ENCODE results near the gene SDF2L1. TPM values are rescaled to one million over a fixed set of nuclear protein-coding genes. Genes with fewer than 3 reads are reported as not detected.

Gene SDF2L1
- total RNA-seq, 1 donor from 2014 or later, result 36.1 TPM

GRCh38 chr22:21624880-21625791, 17.0 kb upstream of the SDF2L1 start:
- DNase-seq (no peak), ATAC-seq (no peak)
- Histone ChIP-seq H3K27ac (no peak overlapping the region), H3K4me3 (no peak overlapping the region), H3K9me3 (no peaks in the 10 kb centered on the region), H3K27me3 (ENCODE audit: low read depth) (no peaks in the 10 kb centered on the region), H3K4me1 (peaks cover 50% of the 10 kb centered on the region), H3K36me3 (peaks cover 36% of the 10 kb centered on the region)
- intact Hi-C loops (cut with DNase I), result no loop called here
- TF ChIP-seq CTCF (IDR thresholded peaks at IDR 0.05), result no peak

- peaks cover 53% of the 10 kb centered on the region for H3K4me1 ChIP-seq
- H3K4me3 ChIP-seq, result no peak overlapping the region
- no peaks in the 10 kb centered on the region for H3K9me3 ChIP-seq
- no peak for DNase-seq
- ATAC-seq, result no peak
- peaks cover 32% of the 10 kb centered on the region for H3K36me3 ChIP-seq
- no peak for TF ChIP-seq CTCF (IDR thresholded peaks at IDR 0.05)
- H3K27ac ChIP-seq, result no peak overlapping the region
- intact Hi-C loops (cut with DNase I), result no loop called here
- no peaks in the 10 kb centered on the region for H3K27me3 ChIP-seq (ENCODE audit: low read depth)
Observed at GRCh38 chr22:21626073-21626734, 15.9 kb upstream of the SDF2L1 start.

DNA sequence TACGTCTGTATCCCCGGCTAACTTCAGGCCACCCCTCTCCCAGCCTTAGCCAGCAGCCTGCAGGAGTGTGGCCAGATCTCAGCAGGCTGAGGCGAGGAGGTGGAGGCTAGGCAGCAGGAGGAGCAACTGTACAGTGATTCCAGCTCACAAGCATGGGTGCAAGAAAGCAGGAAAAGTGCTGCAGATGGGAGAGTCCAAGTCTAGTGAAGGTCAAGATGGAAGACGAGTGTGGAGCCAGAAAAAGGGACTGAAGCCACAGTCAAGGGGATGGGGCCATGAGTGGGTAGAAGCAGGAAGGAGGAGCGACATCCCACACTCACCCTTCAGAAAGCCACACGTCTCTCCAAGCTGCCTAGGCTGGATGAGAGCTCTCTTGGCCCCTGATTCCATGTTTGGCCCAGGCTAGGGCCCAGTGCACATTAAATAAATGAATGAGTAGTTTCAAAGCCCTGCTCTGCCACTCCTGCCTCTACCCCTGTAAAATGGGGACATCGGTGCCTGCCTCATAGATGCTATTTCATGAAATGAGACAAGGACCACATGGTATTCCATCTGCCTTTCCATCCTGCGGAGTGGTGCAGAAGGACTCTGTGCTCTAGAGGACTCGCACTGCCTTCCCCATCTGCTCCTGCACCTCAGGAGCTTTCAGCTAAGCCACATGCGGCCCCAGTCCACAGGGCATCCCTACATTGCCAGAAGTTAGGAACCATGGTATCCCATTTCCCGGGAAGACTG, 15.2 kb upstream of the SDF2L1 start:
- TF ChIP-seq CTCF (IDR thresholded peaks at IDR 0.05), result no peak
- Histone ChIP-seq H3K4me3 (no peak overlapping the region), H3K9me3 (no peaks in the 10 kb centered on the region), H3K36me3 (peaks cover 32% of the 10 kb centered on the region), H3K27ac (no peak overlapping the region), H3K4me1 (peaks cover 52% of the 10 kb centered on the region), H3K27me3 (ENCODE audit: low read depth) (no peaks in the 10 kb centered on the region)
- intact Hi-C loops (cut with DNase I), result no loop called here
- ATAC-seq, result no peak
- DNase-seq, result no peak

DNA sequence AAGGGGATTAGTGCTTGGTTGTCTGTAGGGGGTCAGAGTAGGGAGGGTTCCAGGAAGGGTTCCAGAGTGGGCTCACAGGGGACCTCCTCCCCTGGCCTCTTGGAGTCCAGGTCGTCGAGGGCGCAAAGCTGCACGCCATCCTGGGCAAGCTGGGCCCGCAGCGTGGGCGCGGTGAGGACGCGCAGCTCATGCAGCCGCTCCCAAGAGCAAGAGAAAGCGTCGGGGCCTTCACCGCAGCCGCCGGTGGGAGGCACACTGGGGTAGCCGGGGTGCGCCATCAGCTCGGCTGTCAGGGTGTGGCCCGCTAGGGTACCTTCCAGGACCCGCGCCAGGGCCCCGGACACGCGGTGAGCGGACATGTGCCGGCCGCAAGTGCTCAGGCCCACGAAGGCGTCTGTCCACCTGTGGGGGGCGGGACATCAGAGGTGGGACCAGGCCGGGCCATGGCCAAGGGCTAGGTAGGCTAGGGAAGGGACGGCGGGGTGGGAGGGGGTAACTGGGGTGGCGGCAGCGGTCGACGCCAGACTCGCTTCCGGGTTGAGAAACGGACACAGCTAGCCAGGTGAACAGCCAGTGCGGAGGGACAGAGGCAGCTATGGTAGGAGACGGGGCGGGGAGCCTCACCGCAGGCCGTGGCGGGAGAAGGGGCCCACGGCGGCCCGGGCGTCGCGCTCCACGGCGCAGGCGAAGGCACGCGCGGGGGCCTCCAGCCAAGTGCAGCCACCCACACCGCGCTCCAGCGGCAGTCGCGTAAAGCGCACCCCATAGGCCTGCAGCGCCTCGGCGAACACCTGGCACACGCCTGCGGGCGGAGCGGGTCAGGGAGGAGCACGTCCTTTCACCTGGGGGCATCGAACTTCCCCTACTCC, 13.5 kb upstream of the SDF2L1 start:
- TF ChIP-seq CTCF (IDR thresholded peaks at IDR 0.05), result no peak
- ATAC-seq (peak; percentile 1 to 2), DNase-seq (no peak)
- intact Hi-C loops (cut with DNase I), result no loop called here
- Histone ChIP-seq H3K4me3 (peak overlapping the region; percentile 98), H3K9me3 (no peaks in the 10 kb centered on the region), H3K27me3 (ENCODE audit: low read depth) (no peaks in the 10 kb centered on the region), H3K27ac (peak overlapping the region; percentile 82), H3K4me1 (peaks cover 35% of the 10 kb centered on the region), H3K36me3 (peaks cover 15% of the 10 kb centered on the region)

All from lower lobe of right lung (tissue), 2 donors.